Glutamatergic neuron (in vitro differentiated cells): ENCODE data around the gene TOX2. TPM values are rescaled to one million over a fixed set of nuclear protein-coding genes. Genes with fewer than 3 reads are reported as not detected.

Experiments used
- DNase-seq: peaks from one replicate; pipeline ENCODE4 v3.0.0; 2022
- H3K27ac Mint-ChIP-seq: one replicate; pipeline ENCODE4 v1.8.0; 2020; ENCODE audit warnings: mild to moderate bottlenecking, mixed read lengths, inconsistent platforms; ENCODE audit not compliant: unreplicated experiment
- H3K27me3 Mint-ChIP-seq: one replicate; pipeline ENCODE4 v1.8.0; 2020; ENCODE audit warnings: mild to moderate bottlenecking, moderate library complexity, mixed read lengths, inconsistent platforms; ENCODE audit not compliant: unreplicated experiment
- H3K36me3 Mint-ChIP-seq: one replicate; pipeline ENCODE4 v1.8.0; 2020; ENCODE audit warnings: mild to moderate bottlenecking, mixed read lengths, inconsistent platforms; ENCODE audit not compliant: unreplicated experiment
- H3K4me1 Mint-ChIP-seq: one replicate; pipeline ENCODE4 v1.8.0; 2020; ENCODE audit warnings: mild to moderate bottlenecking, low read depth, mixed read lengths, inconsistent platforms; ENCODE audit not compliant: unreplicated experiment
- H3K4me3 Mint-ChIP-seq: one replicate; pipeline ENCODE4 v1.8.0; 2020; ENCODE audit warnings: mild to moderate bottlenecking, mixed read lengths, inconsistent platforms; ENCODE audit not compliant: unreplicated experiment
- H3K9me3 Mint-ChIP-seq: one replicate; pipeline ENCODE4 v1.8.0; 2020; ENCODE audit warnings: mild to moderate bottlenecking, moderate library complexity, mixed read lengths, inconsistent platforms; ENCODE audit not compliant: unreplicated experiment
- CTCF ChIP-seq: fragments of 200-600 bp; sonication (generic); IDR thresholded peaks from one replicate; pipeline ENCODE4 v1.5.0; 2021; ENCODE audit not compliant: partially characterized antibody, unreplicated experiment
- total RNA-seq: library from RNA; stranded (reverse); fragmentation: NEBNext Ultra II Directional; extraction: Animal tissue kit (Norgen Biotek cat#: 25700); gene quantifications from one replicate; pipeline ENCODE4 v1.2.1, GENCODE V29; 2021; ENCODE audit not compliant: unreplicated experiment

Gene TOX2
- total RNA-seq, 1 donor from 2014 or later, result 11.0 TPM

- no peak overlapping the region for H3K4me3 Mint-ChIP-seq
- no peak overlapping the region for H3K27ac Mint-ChIP-seq
- no peaks in the 10 kb centered on the region for H3K4me1 Mint-ChIP-seq
- no peak for DNase-seq
- no peaks in the 10 kb centered on the region for H3K36me3 Mint-ChIP-seq
- H3K27me3 Mint-ChIP-seq, result peaks cover 4% of the 10 kb centered on the region
- TF ChIP-seq CTCF, result no peak
- H3K9me3 Mint-ChIP-seq, result no peaks in the 10 kb centered on the region
Measured at GRCh38 chr20:44067650-44068081, 153.0 kb downstream of the TOX2 start.

DNA sequence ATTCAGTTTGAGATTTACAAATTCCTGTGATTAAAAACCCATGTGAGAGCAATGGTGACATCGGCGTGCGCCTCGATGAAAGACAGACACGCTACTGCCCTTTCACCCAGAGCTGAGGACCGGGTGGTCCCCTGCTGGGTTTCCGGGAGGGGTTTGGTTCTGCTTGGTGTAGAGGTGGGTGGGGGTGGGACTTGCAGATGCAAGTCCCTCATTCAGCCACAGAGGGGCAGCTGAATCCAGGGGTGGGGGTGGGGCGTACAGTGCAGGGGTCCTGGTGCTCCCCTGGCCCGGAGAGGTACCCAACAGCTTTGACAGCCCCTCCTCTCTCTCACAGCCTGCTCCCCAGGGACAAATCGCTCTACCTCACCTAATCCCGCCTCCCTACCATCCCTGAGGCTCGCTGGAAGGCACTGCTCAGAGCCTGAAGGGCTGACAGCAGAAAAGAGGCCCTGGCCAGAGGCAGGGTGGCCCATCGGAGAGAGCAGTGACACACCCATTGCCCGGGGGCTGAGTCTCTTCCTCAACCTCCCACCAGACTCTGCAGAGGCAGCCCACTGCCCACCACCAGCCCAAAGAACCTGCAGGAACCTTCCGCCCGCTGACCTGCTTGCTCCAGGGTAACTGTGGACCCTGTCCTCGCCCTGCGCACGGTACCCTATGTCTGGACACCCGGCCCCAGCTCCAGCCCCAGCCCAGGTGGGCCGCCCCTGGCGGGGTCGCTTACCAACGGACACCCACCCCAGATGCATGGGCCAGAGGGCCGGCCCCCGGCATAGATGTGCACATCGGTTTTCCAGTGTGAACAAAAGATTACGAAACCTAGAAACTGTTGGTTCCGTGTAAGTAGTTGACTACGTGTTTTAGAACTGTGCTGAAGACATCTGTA, 153.9 kb downstream of the TOX2 start:
- TF ChIP-seq CTCF, result no peak
- H3K9me3 Mint-ChIP-seq, result no peaks in the 10 kb centered on the region
- no peak overlapping the region for H3K4me3 Mint-ChIP-seq
- peaks cover 4% of the 10 kb centered on the region for H3K27me3 Mint-ChIP-seq
- H3K36me3 Mint-ChIP-seq, result no peaks in the 10 kb centered on the region
- no peaks in the 10 kb centered on the region for H3K4me1 Mint-ChIP-seq
- no peak for DNase-seq
- no peak overlapping the region for H3K27ac Mint-ChIP-seq

GRCh38 chr20:44069203-44070011, 154.8 kb downstream of the TOX2 start:
- no peak overlapping the region for H3K4me3 Mint-ChIP-seq
- no peaks in the 10 kb centered on the region for H3K36me3 Mint-ChIP-seq
- DNase-seq, result no peak
- no peaks in the 10 kb centered on the region for H3K4me1 Mint-ChIP-seq
- TF ChIP-seq CTCF, result no peak
- peaks cover 4% of the 10 kb centered on the region for H3K27me3 Mint-ChIP-seq
- no peaks in the 10 kb centered on the region for H3K9me3 Mint-ChIP-seq
- H3K27ac Mint-ChIP-seq, result no peak overlapping the region

DNA sequence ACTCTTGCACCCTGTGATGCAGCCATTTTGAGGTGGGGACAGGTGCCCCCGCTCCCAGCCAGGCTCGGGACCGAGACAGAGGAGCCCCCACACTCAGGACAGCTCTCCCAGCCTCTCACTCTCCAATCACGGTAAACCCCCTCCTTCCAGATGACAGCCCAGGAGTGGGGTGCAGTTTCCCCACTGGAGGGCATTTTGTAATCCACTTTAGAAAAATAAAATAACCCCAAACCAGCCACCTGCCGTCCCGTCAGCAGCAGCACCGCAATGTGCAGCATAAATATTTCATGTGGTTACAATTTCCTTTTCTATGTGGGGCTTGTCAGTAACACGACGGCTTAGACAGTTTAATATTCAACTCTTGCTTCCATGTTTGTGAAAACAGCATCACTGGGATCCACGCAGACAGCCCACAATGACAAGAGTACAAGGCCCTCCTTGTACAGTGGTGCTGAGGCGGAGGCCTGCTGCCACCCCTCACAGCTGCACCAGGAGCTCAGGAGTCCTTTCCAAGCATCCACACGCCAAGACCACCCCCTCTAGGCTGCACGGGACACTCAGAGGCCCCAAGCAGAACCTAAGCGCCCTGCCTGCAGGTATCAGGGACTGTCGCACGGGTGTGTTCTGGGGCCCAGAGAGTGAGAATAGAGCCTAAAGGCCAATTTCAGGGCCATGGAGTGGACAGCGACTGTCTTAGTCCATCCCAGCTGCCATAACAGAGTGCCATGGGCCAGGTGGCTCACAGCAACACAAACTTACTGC, 155.7 kb downstream of the TOX2 start:
- no peak overlapping the region for H3K4me3 Mint-ChIP-seq
- TF ChIP-seq CTCF, result no peak
- peaks cover 6% of the 10 kb centered on the region for H3K27me3 Mint-ChIP-seq
- H3K36me3 Mint-ChIP-seq, result no peaks in the 10 kb centered on the region
- no peaks in the 10 kb centered on the region for H3K4me1 Mint-ChIP-seq
- no peaks in the 10 kb centered on the region for H3K9me3 Mint-ChIP-seq
- no peak overlapping the region for H3K27ac Mint-ChIP-seq
- no peak for DNase-seq
